WI38 (cell line): ENCODE data around the gene SNRPD3.
"Not testable (repeated sequence)": the region's sequence is repeated elsewhere in the genome, so short reads cannot be mapped to it uniquely, and the experiment has no call there.

Source experiments
- H3K4me3 ChIP-seq: 2 replicates; pipeline ENCODE4 v1.5.1; 2011; ENCODE audit warnings: low read depth, mild to moderate bottlenecking, control low read depth, low read length
- TF ChIP-seq, protein P1 (sequence below): IDR thresholded peaks from 2 replicates; pipeline ENCODE4 v1.5.1; 2012; ENCODE audit warnings: low read depth, mild to moderate bottlenecking, control low read depth, low read length

SNRPD3 gene

DNA sequence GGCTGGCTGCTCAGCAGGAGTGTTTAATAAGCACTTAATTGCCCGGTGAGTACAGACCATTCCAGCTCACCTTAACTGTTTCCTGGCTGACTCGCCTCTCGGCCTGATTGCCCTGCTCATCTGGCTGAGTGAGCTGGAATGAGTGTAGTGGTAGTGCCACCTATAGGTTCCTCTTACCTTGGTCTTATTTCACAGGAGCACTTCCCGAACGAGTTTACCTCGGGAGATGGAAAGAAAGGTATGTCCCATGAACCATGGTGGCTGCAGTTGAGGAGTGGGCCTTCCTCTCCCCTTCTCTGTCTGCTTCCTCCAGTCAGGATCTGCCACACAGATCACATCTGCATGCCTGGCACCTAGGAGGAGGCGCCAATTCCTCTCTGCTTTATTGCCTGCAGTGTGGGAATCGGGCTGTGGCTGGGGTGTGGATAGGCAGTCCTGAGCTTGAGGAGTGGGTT, 34.0 kb upstream of the SNRPD3 start:
- TF ChIP-seq, protein P1, sequence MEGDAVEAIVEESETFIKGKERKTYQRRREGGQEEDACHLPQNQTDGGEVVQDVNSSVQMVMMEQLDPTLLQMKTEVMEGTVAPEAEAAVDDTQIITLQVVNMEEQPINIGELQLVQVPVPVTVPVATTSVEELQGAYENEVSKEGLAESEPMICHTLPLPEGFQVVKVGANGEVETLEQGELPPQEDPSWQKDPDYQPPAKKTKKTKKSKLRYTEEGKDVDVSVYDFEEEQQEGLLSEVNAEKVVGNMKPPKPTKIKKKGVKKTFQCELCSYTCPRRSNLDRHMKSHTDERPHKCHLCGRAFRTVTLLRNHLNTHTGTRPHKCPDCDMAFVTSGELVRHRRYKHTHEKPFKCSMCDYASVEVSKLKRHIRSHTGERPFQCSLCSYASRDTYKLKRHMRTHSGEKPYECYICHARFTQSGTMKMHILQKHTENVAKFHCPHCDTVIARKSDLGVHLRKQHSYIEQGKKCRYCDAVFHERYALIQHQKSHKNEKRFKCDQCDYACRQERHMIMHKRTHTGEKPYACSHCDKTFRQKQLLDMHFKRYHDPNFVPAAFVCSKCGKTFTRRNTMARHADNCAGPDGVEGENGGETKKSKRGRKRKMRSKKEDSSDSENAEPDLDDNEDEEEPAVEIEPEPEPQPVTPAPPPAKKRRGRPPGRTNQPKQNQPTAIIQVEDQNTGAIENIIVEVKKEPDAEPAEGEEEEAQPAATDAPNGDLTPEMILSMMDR, result no peak
- no peak overlapping the region for H3K4me3 ChIP-seq

DNA sequence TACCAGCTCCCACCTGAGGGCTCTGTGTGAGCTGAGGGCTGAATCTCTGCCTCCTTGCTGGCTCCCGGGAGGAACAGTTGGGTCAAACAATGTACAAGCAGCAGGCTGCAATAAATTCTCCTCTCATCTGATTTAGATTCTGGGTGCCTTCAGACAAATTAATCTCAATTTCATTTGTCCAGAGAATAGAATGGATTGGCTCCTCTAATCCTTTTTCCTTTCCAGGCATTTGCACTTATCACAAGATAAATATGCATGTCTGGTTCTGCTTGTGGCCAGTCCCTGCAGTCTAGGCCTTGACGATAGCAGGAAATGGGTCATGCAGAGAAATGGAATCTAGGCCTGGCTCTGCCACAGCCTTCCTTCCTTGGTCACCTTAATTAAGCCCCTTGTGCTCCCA, 31.9 kb upstream of the SNRPD3 start:
- H3K4me3 ChIP-seq, result no peak overlapping the region
- TF ChIP-seq, protein P1, result no peak

DNA sequence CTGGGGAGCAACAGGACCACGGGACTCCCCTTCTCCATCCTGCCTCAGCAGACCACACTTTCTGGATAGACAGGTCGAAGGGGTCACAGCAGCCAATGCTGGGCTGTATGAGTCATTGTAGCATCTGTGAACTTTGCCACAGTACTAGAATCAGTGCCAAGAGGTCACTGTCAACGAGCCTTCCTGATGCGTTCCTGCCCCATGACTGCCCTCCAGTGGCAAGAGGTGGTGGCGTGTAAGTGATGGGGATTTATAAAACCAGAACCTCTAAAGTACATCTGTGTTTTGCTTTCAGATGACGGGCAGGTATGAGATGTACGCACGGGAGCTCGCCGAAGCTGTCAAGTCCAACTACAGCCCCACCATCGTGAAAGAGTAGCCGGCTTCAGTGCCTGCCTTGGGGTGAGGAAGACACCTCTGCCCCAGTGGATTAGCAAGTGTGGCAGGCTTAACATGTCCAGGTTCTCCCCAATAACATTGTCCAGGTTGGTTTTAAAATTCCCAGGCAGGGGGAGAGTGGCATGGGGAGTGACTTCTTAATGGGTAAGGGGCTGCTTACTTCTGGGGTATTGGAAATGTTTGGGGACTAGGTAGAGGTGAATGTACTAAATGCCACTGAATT, 30.3 kb upstream of the SNRPD3 start:
- TF ChIP-seq, protein P1, result peak; percentile 86
- no peak overlapping the region for H3K4me3 ChIP-seq

- TF ChIP-seq, protein P1, result no peak
- no peak overlapping the region for H3K4me3 ChIP-seq
These were observed 29.6 kb upstream of the SNRPD3 start for GRCh38 chr22:24526191-24526590.

DNA sequence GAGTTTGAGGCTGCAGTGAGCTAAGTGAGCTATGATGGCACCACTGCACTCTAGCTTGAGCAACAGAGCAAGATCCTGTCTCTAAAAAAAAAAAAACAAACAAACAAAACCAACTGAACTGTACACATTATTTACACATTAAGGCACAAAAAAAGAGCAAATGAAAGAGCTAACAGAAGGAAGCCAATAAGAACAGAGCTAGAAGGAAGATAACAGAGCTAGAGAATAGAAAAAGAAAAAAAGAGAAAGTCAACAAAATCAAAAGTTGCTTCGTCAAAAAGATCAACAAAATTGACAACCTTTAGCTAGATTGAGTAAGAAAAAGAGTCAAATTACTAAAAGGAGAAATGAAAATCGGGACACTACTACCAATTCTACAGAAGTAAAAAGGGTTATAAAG, 25.9 kb upstream of the SNRPD3 start:
- TF ChIP-seq, protein P1, result no peak
- no peak overlapping the region for H3K4me3 ChIP-seq

DNA sequence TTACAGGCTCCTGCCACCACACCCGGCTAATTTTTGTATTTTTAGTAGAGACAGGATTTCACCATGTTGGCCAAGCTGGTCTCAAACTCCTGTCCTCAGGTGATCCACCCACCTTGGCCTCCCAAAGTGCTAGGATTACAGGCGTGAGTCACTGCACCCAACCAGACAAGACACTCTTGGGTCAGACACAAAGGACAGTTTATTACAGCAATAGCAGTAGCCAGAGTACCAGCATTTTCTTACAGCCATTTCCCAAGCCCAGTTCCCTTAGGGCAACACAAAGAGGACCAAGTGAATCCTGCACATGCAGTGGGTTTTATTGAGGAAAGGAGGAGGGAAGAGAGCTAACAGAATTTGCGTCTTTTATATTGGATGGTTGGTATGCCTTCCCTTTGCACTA, 24.8 kb upstream of the SNRPD3 start:
- H3K4me3 ChIP-seq, result not testable (repeated sequence)

DNA sequence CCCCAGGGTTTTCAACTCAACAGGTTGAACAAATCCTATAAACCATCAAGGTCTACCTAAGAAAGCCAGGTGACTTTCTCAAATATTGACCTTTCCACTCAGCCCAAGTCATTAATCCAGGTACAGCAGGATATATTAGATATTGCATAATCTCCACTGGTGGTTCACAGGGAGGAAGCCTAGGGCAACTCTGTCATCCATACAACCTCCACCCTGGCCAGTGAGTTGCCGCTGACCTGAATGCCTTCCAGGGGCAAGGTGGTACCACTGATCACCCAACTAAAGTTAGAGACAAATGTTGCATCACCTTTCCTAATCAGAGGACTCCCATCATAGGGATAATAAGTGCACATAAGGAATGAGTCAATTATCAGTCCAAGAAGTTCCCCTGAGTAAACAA, 23.7 kb upstream of the SNRPD3 start:
- TF ChIP-seq, protein P1, result no peak
- no peak overlapping the region for H3K4me3 ChIP-seq

DNA sequence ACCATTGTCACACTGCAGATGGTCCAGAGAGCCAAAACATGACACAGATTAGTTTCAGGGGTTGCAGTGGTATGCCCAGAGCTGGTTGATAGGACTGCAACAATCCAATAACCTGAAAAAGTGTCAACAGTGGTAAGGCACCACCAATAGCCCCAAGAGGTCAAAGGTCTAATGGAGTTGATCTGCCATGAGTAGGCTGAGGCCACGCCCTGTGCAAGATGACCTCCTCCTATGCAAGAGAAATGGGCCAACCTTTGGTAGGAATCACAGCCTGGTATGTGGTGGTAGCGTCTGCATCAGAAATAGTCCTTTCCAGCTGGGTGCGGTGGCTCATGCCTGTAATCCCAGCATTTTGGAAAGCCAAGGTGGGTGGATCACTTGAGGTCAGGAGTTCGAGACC, 20.5 kb upstream of the SNRPD3 start:
- TF ChIP-seq, protein P1, result no peak
- H3K4me3 ChIP-seq, result no peak overlapping the region
